Measurements from ENCODE around the gene SAMD11. TPM values are rescaled to one million over a fixed set of nuclear protein-coding genes. Genes with fewer than 3 reads are reported as not detected.
A peak's percentile ranks its signal among the peaks of the same experiment; 100 is the strongest.

The SAMD11 gene
- polyA plus RNA-seq, 2 of the 4 experiments (the other 2 are of a cell fraction) = 22.4 to 52.8 TPM

DNA sequence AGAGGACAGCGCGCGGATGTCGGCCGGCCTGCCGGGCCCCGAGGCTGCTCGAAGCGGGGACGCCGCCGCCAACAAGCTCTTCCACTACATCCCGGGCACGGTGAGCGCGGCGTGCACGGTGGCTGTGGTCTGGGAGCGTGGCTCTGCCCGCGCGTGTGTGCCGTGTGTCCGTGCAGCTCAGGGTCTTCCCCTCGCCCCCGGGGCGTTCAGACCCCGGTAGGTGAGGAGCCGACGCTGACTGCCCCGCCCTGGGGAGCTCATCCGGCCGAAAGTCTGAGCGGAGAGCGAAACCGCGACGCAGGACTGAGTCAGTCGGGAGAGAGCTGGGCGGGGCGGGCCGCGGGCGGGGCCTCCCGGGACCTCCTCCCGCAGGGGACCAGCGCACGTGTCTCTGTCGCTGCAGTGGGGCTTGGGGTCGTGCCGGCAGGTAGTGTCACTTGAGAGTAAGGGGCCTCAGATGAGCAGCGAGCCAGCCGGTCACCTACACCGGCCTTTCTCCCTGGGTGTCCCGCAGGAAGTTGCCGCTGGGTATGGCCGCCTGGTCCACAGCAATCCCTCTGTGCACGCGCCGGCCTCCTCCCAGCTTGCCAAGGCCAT, 43.1 kb downstream of the SAMD11 start:
- TF ChIP-seq, protein P1, sequence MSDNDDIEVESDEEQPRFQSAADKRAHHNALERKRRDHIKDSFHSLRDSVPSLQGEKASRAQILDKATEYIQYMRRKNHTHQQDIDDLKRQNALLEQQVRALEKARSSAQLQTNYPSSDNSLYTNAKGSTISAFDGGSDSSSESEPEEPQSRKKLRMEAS (IDR thresholded peaks at IDR 0.05) = peak; percentile 72
- no peak for TF ChIP-seq USF2 (IDR thresholded peaks at IDR 0.05)
- TF ChIP-seq NFE2L2 (conservative IDR thresholded peaks at IDR 0.05; ENCODE audit: low read length) = no peak
- TF ChIP-seq ZFP36 (IDR thresholded peaks at IDR 0.05; ENCODE audit: borderline replicate concordance, partially characterized antibody) = no peak
- TF ChIP-seq BHLHE40 (IDR thresholded peaks at IDR 0.05; ENCODE audit: low read depth, low read length) = no peak
- TF ChIP-seq, protein P2, sequence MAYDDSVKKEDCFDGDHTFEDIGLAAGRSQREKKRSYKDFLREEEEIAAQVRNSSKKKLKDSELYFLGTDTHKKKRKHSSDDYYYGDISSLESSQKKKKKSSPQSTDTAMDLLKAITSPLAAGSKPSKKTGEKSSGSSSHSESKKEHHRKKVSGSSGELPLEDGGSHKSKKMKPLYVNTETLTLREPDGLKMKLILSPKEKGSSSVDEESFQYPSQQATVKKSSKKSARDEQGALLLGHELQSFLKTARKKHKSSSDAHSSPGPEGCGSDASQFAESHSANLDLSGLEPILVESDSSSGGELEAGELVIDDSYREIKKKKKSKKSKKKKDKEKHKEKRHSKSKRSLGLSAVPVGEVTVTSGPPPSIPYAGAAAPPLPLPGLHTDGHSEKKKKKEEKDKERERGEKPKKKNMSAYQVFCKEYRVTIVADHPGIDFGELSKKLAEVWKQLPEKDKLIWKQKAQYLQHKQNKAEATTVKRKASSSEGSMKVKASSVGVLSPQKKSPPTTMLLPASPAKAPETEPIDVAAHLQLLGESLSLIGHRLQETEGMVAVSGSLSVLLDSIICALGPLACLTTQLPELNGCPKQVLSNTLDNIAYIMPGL (CRISPR knock-in tag; IDR thresholded peaks at IDR 0.05; ENCODE audit: borderline replicate concordance) = no peak
- TF ChIP-seq BCL3 (IDR thresholded peaks at IDR 0.05) = 0 out of 3 replicates have a peak, but pooled peaks have one; percentile 20
- TF ChIP-seq EHMT2 (IDR thresholded peaks at IDR 0.05; ENCODE audit: low read depth) = no peak
- TF ChIP-seq FOSL2 (IDR thresholded peaks at IDR 0.05) = no peak
- peak; percentile 39; the same call in 1 of the 2 replicates for TF ChIP-seq FOSL2 (CRISPR knock-in tag; IDR thresholded peaks at IDR 0.05)
- TF ChIP-seq HES2 (IDR thresholded peaks at IDR 0.05) = no peak
- peak; percentile 44 for TF ChIP-seq POLR2A (IDR thresholded peaks at IDR 0.05; ENCODE audit: low read length)
- TF ChIP-seq REST (IDR thresholded peaks at IDR 0.05) = no peak
- H3K9me3 ChIP-seq = no peaks in the 10 kb centered on the region
- ChIA-PET CTCF (interaction anchor here (1.1 kb wide), 2 partner anchors 9 to 27 kb away, joined by 3 to 6 read pairs; no protein-coding TSS in a partner anchor), POLR2A (interaction anchor here (1.1 to 1.2 kb wide), 2 partner anchors 9 to 24 kb away, joined by 10 to 14 read pairs; no protein-coding TSS in a partner anchor)
- peak; percentile 56 to 65 for DNase-seq (ENCODE audit: low read depth in 1 of 2, low spot score in 1 of 2)
- ATAC-seq = peak; percentile 74 to 90
- H3K27ac ChIP-seq = peak overlapping the region; percentile 94 to 96
- H3K4me1 ChIP-seq = peaks cover 13% of the 10 kb centered on the region
- peak overlapping the region; percentile 70 for H3K4me3 ChIP-seq
- 6% methylated on average over 10 of the region's 60 CpGs for WGBS (ENCODE audit: missing lambda C conversion rate)
- H3K4me2 ChIP-seq = peak overlapping the region; percentile 89
- FAIRE-seq = no peak

GRCh38 chr1:967466-968343, 44.0 kb downstream of the SAMD11 start:
- Histone ChIP-seq H3K4me2 (peak overlapping the region; percentile 89), H3K4me1 (peaks cover 13% of the 10 kb centered on the region), H3K27ac (peak overlapping the region; percentile 94 to 96), H3K4me3 (peak overlapping the region; percentile 70), H3K9me3 (no peaks in the 10 kb centered on the region)
- no peak for ATAC-seq
- TF ChIP-seq BCL3 (IDR thresholded peaks at IDR 0.05) (no peak), POLR2AphosphoS2 (conservative IDR thresholded peaks at IDR 0.05; ENCODE audit: low read length) (no peak), HOXB13 (CRISPR knock-in tag; IDR thresholded peaks at IDR 0.05; ENCODE audit: low read depth) (no peak)
- CTCF ChIA-PET = interaction anchor here (1.1 to 1.2 kb wide), 3 partner anchors 8 to 28 kb away, joined by 3 to 6 read pairs (median 6); no protein-coding TSS in a partner anchor
- POLR2A ChIA-PET = interaction anchor here (0.8 to 1.1 kb wide), 2 partner anchors 8 to 9 kb away, joined by 3 to 14 read pairs; no protein-coding TSS in a partner anchor
- WGBS (ENCODE audit: missing lambda C conversion rate) = 77% methylated on average over 7 of the region's 23 CpGs
- FAIRE-seq = no peak
- no peak for DNase-seq (ENCODE audit: low read depth in 1 of 2, low spot score in 1 of 2)
